HG03378 (cell line): ENCODE data around the gene SLC9A8.
A peak's percentile ranks its signal among the peaks of the same experiment; 100 is the strongest.

ENCODE experiments used
- ATAC-seq: cut with Tn5 transposase; IDR thresholded peaks from one replicate; pipeline ENCODE4 v1.9.1; 2021; ENCODE audit warnings: mild to moderate bottlenecking, moderate library complexity; ENCODE audit not compliant: unreplicated experiment

Gene SLC9A8

GRCh38 chr20:49786668-49787370 lies 25.8 kb upstream of the SLC9A8 start:
- ATAC-seq, result no peak

GRCh38 chr20:49787371-49788357 lies 25.0 kb upstream of the SLC9A8 start:
- no peak for ATAC-seq

- ATAC-seq, result no peak
Measured at GRCh38 chr20:49790077-49790798, 22.4 kb upstream of the SLC9A8 start.

GRCh38 chr20:49791165-49791564 lies 21.5 kb upstream of the SLC9A8 start:
- ATAC-seq, result no peak

- ATAC-seq, result no peak
Measured at GRCh38 chr20:49792006-49792405, 20.6 kb upstream of the SLC9A8 start.

GRCh38 chr20:49792611-49793010 lies 20.0 kb upstream of the SLC9A8 start:
- ATAC-seq, result no peak

- no peak for ATAC-seq
Measured at GRCh38 chr20:49794336-49795134, 18.1 kb upstream of the SLC9A8 start.

GRCh38 chr20:49795135-49795424 lies 17.5 kb upstream of the SLC9A8 start:
- ATAC-seq, result no peak

- no peak for ATAC-seq
Measured at GRCh38 chr20:49796600-49797343, 15.9 kb upstream of the SLC9A8 start.

- no peak for ATAC-seq
Measured at GRCh38 chr20:49797344-49797615, 15.3 kb upstream of the SLC9A8 start.

GRCh38 chr20:49798718-49799117 lies 13.9 kb upstream of the SLC9A8 start:
- ATAC-seq, result no peak

- ATAC-seq, result no peak
Measured at GRCh38 chr20:49799698-49800097, 12.9 kb upstream of the SLC9A8 start.

- ATAC-seq, result no peak
Measured at GRCh38 chr20:49803418-49803817, 9.2 kb upstream of the SLC9A8 start.

- no peak for ATAC-seq
Measured at GRCh38 chr20:49804364-49804763, 8.3 kb upstream of the SLC9A8 start.

GRCh38 chr20:49805224-49805876 lies 7.3 kb upstream of the SLC9A8 start:
- peak; percentile 55 for ATAC-seq

- no peak for ATAC-seq
Measured at GRCh38 chr20:49808753-49809152, 3.9 kb upstream of the SLC9A8 start.

- ATAC-seq, result no peak
Measured at GRCh38 chr20:49809803-49810359, 2.7 kb upstream of the SLC9A8 start.

- no peak for ATAC-seq
Measured at GRCh38 chr20:49810491-49811190, 2.0 kb upstream of the SLC9A8 start.
